Progenitor cell of endocrine pancreas (in vitro differentiated cells): Measurements from ENCODE around the gene KRTAP10-5. TPM values are rescaled to one million over a fixed set of nuclear protein-coding genes. Genes with fewer than 3 reads are reported as not detected.
"Not testable (repeated sequence)": the region's sequence is repeated elsewhere in the genome, so short reads cannot be mapped to it uniquely, and the experiment has no call there.

Experiments used
- DNase-seq: peaks from one replicate; pipeline ENCODE4 v3.0.0; 2021; ENCODE audit warnings: low spot score; ENCODE audit not compliant: unreplicated experiment
- H3K27ac Mint-ChIP-seq: 2 replicates; pipeline ENCODE4 v1.8.0; 2021; ENCODE audit warnings: mild to moderate bottlenecking, moderate library complexity, mixed read lengths
- H3K27me3 Mint-ChIP-seq: 2 replicates; pipeline ENCODE4 v1.8.0; 2021; ENCODE audit warnings: mixed read lengths
- H3K36me3 Mint-ChIP-seq: 2 replicates; pipeline ENCODE4 v1.8.0; 2022; ENCODE audit warnings: mixed read lengths; ENCODE audit not compliant: insufficient read depth
- H3K4me1 Mint-ChIP-seq: 2 replicates; pipeline ENCODE4 v1.8.0; 2021; ENCODE audit warnings: low read depth, mixed read lengths
- H3K4me3 Mint-ChIP-seq: 2 replicates; pipeline ENCODE4 v1.8.0; 2021; ENCODE audit warnings: low read depth, mild to moderate bottlenecking, moderate library complexity, mixed read lengths
- H3K9me3 Mint-ChIP-seq: 2 replicates; pipeline ENCODE4 v1.8.0; 2021; ENCODE audit warnings: low read depth, mixed read lengths
- CTCF ChIP-seq: fragments of 200-600 bp; sonication (generic); IDR thresholded peaks from one replicate; pipeline ENCODE4 v1.5.0; 2021; ENCODE audit warnings: antibody characterized with exemption, mild to moderate bottlenecking; ENCODE audit not compliant: unreplicated experiment
- total RNA-seq: library from RNA; stranded (reverse); gene quantifications from 2 replicates; pipeline ENCODE4 v1.2.1, GENCODE V29; 2021

Gene KRTAP10-5
- total RNA-seq, 1 donor from 2014 or later = not detected

- peaks cover 3% of the 10 kb centered on the region for H3K4me1 Mint-ChIP-seq
- DNase-seq = no peak
Measured at GRCh38 chr21:44578371-44579055, 1.9 kb downstream of the KRTAP10-5 start.

GRCh38 chr21:44576025-44576420 lies 4.4 kb downstream of the KRTAP10-5 start:
- no peak for TF ChIP-seq CTCF
- Mint-ChIP-seq H3K36me3 (no peaks in the 10 kb centered on the region), H3K4me3 (no peak overlapping the region), H3K9me3 (peaks cover 19% of the 10 kb centered on the region), H3K27ac (no peak overlapping the region), H3K4me1 (peaks cover 3% of the 10 kb centered on the region), H3K27me3 (no peaks in the 10 kb centered on the region)
- DNase-seq = no peak

More at GRCh38 chr21:44578371-44579055, 1.9 kb downstream of the KRTAP10-5 start:
- Mint-ChIP-seq H3K36me3 (peaks cover 2% of the 10 kb centered on the region), H3K27me3 (peaks cover 6% of the 10 kb centered on the region), H3K9me3 (peaks cover 20% of the 10 kb centered on the region), H3K4me3 (no peak overlapping the region), H3K27ac (no peak overlapping the region)
- TF ChIP-seq CTCF = no peak

GRCh38 chr21:44575307-44576024 lies 4.9 kb downstream of the KRTAP10-5 start:
- no peak for DNase-seq

GRCh38 chr21:44574457-44575306 lies 5.7 kb downstream of the KRTAP10-5 start:
- Mint-ChIP-seq H3K27ac (peak overlapping the region; percentile 19), H3K36me3 (no peaks in the 10 kb centered on the region), H3K9me3 (peaks cover 23% of the 10 kb centered on the region), H3K27me3 (no peaks in the 10 kb centered on the region), H3K4me1 (peaks cover 3% of the 10 kb centered on the region), H3K4me3 (no peak overlapping the region)
- DNase-seq = no peak
- TF ChIP-seq CTCF = no peak

More at GRCh38 chr21:44575307-44576024, 4.9 kb downstream of the KRTAP10-5 start:
- Mint-ChIP-seq H3K9me3 (peaks cover 21% of the 10 kb centered on the region), H3K36me3 (no peaks in the 10 kb centered on the region), H3K4me1 (peaks cover 3% of the 10 kb centered on the region), H3K4me3 (no peak overlapping the region), H3K27ac (peak overlapping the region; percentile 19), H3K27me3 (no peaks in the 10 kb centered on the region)
- TF ChIP-seq CTCF = no peak

GRCh38 chr21:44573630-44574456 lies 6.6 kb downstream of the KRTAP10-5 start, which contains the start of gene KRTAP10-4:
Gene KRTAP10-4, plus strand, starts transcription at chr21:44573729. Its CDS starts 30 bp downstream, at chr21:44573759.
- not testable (repeated sequence) for H3K4me1 Mint-ChIP-seq, H3K36me3 Mint-ChIP-seq, H3K27me3 Mint-ChIP-seq, DNase-seq, H3K4me3 Mint-ChIP-seq
- Mint-ChIP-seq H3K9me3 (peaks cover 23% of the 10 kb centered on the region), H3K27ac (peak within 1 kb of the TSS; percentile 51)
